NCI-H2196 treated with DMSO at 0.1 percent for 48 hours (cell line): ENCODE data around the gene TOMM7.

ENCODE experiments used
- DNase-seq: peaks from one replicate; lab custom pipeline; 2025; ENCODE audit not compliant: unreplicated experiment; lab: John Stamatoyannopoulos, UW

Gene TOMM7

GRCh38 chr7:22822486-22823141, at the start of gene TOMM7:
TOMM7 (minus strand) TSS chr7:22822849; CDS start chr7:22822779, 70 bp downstream.
- DNase-seq, result peak; percentile 98

- DNase-seq, result no peak
These were observed 49.6 kb upstream of the TOMM7 start for GRCh38 chr7:22872096-22872807.

- no peak for DNase-seq
These were observed 49.0 kb upstream of the TOMM7 start for GRCh38 chr7:22871661-22872060.

- no peak for DNase-seq
These were observed 45.9 kb upstream of the TOMM7 start for GRCh38 chr7:22868509-22868908.

- no peak for DNase-seq
These were observed 44.9 kb upstream of the TOMM7 start for GRCh38 chr7:22867589-22867988.

GRCh38 chr7:22867003-22867402, 44.4 kb upstream of the TOMM7 start:
- no peak for DNase-seq

GRCh38 chr7:22865602-22865960, 42.9 kb upstream of the TOMM7 start:
- DNase-seq, result no peak

- no peak for DNase-seq
These were observed 42.4 kb upstream of the TOMM7 start for GRCh38 chr7:22864855-22865601.

GRCh38 chr7:22864301-22864700, 41.7 kb upstream of the TOMM7 start:
- no peak for DNase-seq

- DNase-seq, result no peak
These were observed 40.7 kb upstream of the TOMM7 start for GRCh38 chr7:22863156-22863899.

GRCh38 chr7:22861576-22861975, 38.9 kb upstream of the TOMM7 start:
- no peak for DNase-seq

- DNase-seq, result no peak
These were observed 38.3 kb upstream of the TOMM7 start for GRCh38 chr7:22860784-22861482.

GRCh38 chr7:22860337-22860736, 37.7 kb upstream of the TOMM7 start:
- DNase-seq, result no peak

GRCh38 chr7:22859641-22860290, 37.1 kb upstream of the TOMM7 start:
- DNase-seq, result no peak

GRCh38 chr7:22858640-22859561, 36.3 kb upstream of the TOMM7 start:
- no peak for DNase-seq

GRCh38 chr7:22858274-22858639, 35.6 kb upstream of the TOMM7 start:
- no peak for DNase-seq

- no peak for DNase-seq
These were observed 33.8 kb upstream of the TOMM7 start for GRCh38 chr7:22856416-22856815.

- no peak for DNase-seq
These were observed 32.4 kb upstream of the TOMM7 start for GRCh38 chr7:22855049-22855392.
